HG02938 (cell line): ENCODE results near the gene ZNF638.

Experiments used
- ATAC-seq: cut with Tn5 transposase; IDR thresholded peaks from one replicate; pipeline ENCODE4 v1.9.1; 2021; ENCODE audit warnings: mild to moderate bottlenecking, moderate library complexity; ENCODE audit not compliant: unreplicated experiment

Gene ZNF638

DNA sequence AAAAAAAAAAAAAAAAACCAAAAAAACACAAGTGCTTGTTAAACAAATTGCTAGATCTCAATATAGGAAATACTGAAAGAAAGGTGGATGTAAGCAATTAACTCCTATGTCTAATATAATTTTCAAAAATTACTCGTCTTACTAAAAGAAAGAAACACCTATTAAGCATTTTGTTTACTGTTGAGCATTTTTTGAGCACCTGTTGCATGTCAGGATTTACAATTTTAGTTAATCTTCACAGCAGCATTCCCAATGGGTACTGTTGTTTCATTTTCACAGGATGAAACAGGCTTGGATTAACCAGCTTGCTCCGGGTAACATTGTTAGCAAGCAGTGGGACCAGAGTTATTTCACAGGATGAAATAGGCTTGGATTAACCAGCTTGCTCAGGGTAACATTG is 4.8 kb downstream of the ZNF638 start:
- ATAC-seq, result no peak

DNA sequence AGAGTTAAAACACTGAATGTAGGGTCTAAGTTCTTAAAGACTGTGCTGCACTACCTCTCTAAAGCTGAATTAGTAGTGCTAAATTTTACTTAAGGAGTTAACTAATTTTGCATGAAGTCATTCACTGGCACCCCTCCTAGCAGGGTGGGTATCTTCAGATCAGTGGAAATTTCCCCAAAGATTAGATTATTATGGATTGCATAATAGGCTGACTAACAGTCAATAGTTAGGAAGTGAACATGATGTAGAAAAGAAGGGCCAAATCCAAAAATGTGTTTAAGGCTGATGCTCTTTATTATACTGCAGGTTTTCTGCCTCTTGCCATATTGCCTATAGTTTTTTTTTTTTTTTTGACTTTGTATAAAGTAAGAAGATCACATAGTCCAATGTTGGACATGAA is 5.2 kb downstream of the ZNF638 start:
- ATAC-seq, result no peak

DNA sequence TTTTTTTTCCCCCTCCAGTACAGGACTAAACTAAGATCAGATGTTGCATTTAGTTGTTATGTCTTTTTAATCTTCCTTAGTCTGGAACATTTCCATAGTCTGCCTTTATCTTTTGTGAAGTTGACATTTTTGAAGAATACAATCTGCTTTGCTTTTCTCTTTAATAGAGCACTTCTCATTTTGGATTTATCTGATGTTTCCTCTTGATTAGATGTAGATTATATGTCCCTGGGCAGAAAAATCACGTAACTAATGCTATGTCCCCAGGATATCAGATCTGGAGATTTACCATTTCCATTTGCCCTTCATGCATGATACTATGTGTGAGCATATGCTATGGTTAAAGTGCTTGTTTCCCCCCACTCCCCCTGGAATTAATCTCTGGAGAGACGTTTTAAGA is 6.2 kb downstream of the ZNF638 start:
- no peak for ATAC-seq

DNA sequence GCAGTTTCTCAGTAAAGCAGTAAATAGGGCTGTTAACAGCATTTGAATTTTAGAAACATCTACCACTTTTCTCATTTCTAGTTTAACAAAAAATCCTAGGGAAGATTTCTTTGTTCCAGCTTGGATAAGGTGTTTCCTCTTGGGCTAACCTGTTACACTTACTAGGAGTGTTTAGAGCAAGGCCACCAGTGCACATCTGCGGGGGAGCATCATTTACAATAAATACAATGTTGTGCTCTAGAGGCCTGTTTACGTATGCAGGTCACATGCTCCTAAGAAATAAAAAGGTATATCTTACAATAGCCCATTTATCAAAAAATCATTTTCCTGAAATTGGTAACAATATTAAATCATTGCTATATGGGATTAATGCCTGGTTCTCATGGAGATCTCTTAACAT is 8.1 kb downstream of the ZNF638 start:
- ATAC-seq, result no peak

DNA sequence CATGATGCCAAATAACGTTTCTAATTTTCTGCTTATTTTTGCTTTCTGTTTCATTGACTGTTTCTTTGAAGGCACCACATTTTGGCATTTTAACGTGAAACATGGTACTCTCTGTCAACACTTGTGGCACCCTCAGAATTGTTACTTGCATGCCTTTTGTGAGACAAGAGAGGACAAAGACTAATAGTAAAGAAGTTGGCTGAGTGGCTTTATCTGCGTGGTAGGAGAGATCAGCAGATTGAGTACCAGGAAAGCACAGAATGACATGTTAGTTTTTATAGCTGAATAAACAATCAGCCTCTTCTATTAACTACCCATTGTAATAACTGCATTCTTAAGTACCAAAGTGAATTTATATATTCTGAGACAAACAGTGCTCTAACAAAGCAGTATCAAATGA is 8.6 kb downstream of the ZNF638 start:
- ATAC-seq, result no peak

- no peak for ATAC-seq
Observed at GRCh38 chr2:71341645-71342044, 10.1 kb downstream of the ZNF638 start.

DNA sequence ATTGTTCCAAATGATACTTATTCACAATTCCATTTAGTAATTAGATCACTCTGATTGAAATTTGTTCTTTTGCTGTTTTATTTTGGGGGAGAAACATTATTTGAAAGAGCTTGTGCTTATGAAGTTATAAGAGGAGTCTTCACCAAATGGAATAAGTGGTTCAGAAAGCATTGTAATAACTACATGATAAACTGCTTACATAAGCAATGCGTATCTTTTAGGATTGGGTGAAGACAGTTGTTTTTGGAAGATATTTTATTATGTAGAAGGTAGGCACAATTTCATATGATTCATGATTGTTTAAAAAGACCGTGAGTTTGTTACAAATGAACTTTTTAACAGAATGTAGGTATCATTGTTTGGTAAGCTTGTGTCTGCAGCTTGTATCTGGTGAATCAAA is 14.5 kb downstream of the ZNF638 start:
- ATAC-seq, result no peak

GRCh38 chr2:71347517-71347916 is 15.9 kb downstream of the ZNF638 start:
- ATAC-seq, result no peak

DNA sequence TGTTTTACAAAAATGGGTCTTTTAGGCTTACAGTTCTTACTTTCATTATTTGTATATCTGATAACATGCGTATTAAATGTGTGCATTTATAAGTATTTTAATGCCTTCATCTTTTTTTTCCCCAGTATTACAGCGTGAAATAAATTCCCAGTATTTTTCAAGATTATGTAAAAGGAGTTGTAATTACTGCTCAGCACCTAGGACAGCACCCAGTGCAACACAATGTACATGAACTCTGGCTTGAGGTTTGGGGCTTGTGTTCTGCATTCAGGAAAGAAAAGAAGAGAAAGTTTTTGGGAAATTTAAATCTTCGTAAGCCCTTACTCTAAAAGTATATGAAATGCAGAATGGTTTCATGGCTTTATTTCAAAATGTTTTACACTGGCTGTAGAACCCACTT is 16.7 kb downstream of the ZNF638 start:
- no peak for ATAC-seq

GRCh38 chr2:71353248-71353647 is 21.7 kb downstream of the ZNF638 start:
- no peak for ATAC-seq

- no peak for ATAC-seq
Observed at GRCh38 chr2:71358931-71359671, 27.5 kb downstream of the ZNF638 start.

DNA sequence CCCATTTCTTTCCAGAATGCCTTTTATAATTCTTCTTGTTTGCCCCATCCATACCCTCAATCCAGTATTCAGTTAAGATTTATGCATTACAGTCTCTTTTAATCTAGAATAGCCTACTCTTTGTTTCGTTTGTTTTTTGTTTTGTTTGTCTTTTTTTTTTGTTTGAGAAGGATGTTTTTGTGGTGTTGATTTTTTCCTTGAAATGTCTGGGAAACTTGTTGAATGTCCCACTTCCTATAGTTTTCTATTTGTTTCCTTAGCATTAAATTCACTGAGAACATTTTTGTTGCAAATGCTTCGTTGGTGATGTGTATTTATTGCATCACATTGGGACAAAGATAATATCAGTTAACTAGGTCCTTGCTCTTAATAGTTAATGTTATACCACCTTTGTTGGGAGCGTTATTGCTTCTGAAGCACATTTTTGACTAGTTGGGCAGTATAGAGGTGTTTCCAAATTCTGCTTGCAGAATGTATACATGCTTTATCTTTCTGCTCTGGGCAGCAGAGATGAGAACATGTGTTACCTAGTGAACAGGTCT is 28.9 kb downstream of the ZNF638 start:
- ATAC-seq, result no peak

GRCh38 chr2:71361631-71362030 is 30.0 kb downstream of the ZNF638 start:
- ATAC-seq, result no peak

DNA sequence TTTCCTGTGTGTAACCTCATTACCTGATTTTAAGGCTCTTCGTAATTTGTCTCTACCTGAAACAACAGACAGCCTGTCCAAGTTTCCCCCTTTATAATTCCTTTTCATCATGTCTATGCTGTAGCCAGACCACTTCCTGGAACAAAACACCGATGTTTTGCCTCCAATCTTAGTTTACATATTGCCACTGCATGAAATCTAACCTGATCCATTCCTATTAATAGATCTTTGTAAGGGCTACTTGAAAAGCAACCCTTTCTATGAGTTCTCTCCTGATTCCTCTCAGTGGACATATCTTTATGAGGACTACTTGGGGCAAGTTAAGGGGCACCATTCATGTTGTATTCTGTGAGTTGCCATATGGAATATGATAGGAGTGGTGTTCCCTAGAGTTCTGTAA is 30.9 kb downstream of the ZNF638 start:
- ATAC-seq, result no peak

GRCh38 chr2:71370015-71370414 is 38.4 kb downstream of the ZNF638 start:
- no peak for ATAC-seq

DNA sequence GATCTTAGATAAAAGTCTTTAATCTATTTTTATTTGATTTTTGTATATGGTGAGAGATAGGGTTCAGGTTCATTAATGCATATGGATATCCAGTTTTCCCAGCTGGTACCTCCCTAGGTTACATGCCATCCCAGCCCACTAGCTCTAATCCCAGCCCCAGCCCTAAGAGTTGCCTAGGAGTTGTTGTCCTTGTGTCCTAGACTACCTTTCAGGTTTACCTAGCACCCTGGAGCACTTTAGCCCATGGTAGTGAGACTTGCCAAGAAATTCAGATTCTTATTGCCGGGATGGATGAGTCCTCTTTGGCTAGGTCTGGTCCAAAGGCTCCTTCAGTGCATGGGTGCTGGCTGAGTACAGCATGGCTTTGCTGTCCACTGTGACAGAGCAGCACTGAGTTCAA is 40.5 kb downstream of the ZNF638 start:
- no peak for ATAC-seq

GRCh38 chr2:71379086-71379485 is 47.5 kb downstream of the ZNF638 start:
- no peak for ATAC-seq

DNA sequence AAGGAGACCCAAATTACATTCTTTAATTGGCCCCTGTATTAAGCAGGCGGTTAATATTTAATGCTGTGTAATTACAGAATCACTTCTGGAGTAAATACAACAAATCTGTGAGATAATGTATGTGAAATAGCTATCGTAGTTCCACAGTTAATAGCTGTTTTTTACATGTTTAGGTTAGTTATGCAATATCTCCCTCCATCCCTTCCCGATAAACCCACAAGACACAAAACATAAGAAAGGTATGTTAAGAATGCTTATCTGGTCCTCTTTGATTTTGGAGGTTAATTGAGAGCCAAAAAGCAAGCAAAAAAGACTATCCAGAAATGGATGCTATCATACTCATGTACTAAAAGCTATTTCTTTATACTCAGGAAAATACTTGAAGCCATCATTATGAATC is 49.1 kb downstream of the ZNF638 start:
- no peak for ATAC-seq

- ATAC-seq, result no peak
Observed at GRCh38 chr2:71385012-71385411, 53.4 kb downstream of the ZNF638 start.

DNA sequence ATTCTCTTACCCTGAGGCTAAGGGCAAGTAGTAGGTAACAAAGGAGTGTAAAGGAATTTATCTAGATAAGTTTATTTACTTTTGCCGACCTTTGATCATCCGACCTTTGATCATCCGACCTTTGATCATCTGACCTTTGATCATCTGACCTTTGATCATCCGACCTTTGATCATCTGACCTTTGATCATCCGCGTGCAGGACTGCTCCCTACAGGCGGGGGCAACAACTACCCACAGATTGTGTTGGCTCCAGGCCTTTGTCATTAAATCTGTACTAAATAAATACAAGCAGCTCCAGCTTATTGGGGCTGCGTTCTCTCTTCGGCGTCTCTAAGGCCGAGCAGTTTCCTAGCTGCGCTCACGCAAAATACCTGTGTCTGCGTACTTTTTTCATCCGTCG is 56.6 kb downstream of the ZNF638 start:
- ATAC-seq, result no peak

DNA sequence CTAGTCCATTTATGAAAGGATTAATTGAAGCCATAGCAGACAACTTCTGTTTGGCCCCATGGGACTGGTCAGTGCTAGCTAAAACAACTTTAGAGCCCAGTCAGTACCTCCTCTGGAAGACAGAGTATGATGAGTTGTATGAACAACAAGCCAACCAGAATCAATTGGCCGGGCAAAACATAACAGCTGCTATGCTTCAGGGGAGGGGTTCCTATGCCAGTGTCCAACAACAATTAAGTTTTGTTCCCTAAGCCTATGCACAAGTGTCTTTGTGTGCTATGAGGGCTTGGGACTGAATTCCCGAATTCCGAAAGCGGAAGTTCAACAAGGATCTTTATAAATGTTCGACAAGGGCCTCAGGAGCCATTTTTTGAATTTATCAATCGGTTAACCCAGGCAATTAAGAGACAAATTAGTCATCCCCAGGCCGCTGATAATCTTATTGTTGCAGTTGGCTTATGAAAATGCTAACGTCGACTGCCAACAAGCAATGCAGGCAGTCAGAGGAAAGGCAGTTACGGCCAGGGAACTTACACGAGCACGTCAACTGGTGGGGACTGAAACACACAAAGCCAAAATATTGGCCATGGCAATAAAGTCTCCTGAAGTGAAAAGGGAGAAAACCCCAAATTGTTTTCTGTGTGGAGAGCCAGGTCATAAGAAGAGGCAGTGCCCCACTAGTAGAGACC is 57.9 kb downstream of the ZNF638 start:
- ATAC-seq, result no peak

- no peak for ATAC-seq
Observed at GRCh38 chr2:71393216-71393615, 61.6 kb downstream of the ZNF638 start.
